LNCaP clone FGC (cell line): ENCODE measurements around the gene FOCAD.

Experiments used
- DNase-seq: peaks from one replicate; pipeline ENCODE4 v3.0.0-alpha.2; 2011; ENCODE audit warnings: low read depth
- H3K4me3 ChIP-seq: 2 replicates; pipeline ENCODE4 v1.5.1; 2011; ENCODE audit warnings: mild to moderate bottlenecking, low read depth, low read length, control low read depth
- TF ChIP-seq, protein P1 (sequence below): IDR thresholded peaks from 2 replicates; pipeline ENCODE4 v1.5.1; 2012; ENCODE audit warnings: mild to moderate bottlenecking; ENCODE audit not compliant: control insufficient read depth, insufficient read depth; ENCODE audit errors: extremely low read depth

The FOCAD gene

GRCh38 chr9:20898885-20899554, 215.0 kb downstream of the FOCAD start:
- H3K4me3 ChIP-seq: no peak overlapping the region
- TF ChIP-seq, protein P1, sequence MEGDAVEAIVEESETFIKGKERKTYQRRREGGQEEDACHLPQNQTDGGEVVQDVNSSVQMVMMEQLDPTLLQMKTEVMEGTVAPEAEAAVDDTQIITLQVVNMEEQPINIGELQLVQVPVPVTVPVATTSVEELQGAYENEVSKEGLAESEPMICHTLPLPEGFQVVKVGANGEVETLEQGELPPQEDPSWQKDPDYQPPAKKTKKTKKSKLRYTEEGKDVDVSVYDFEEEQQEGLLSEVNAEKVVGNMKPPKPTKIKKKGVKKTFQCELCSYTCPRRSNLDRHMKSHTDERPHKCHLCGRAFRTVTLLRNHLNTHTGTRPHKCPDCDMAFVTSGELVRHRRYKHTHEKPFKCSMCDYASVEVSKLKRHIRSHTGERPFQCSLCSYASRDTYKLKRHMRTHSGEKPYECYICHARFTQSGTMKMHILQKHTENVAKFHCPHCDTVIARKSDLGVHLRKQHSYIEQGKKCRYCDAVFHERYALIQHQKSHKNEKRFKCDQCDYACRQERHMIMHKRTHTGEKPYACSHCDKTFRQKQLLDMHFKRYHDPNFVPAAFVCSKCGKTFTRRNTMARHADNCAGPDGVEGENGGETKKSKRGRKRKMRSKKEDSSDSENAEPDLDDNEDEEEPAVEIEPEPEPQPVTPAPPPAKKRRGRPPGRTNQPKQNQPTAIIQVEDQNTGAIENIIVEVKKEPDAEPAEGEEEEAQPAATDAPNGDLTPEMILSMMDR: no peak
- no peak for DNase-seq

DNA sequence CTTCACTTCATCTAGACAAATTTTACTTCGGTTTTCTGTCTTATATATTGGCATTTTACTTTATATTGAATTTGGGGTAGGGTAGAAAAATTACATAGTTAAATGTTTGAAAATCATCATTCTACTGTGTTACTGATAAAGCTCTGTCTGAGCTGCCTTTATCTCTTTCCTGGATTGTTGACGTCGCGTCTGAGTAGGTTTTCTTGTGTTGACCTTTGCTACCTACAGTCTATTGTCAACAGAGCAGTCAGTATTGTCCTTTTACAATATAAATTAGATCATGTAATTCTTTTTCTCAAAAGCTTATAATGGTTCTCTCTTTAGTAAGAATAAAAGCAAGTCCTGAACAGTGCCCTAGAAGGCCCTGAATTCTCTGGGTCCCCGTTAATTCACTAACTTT, 219.2 kb downstream of the FOCAD start:
- no peak overlapping the region for H3K4me3 ChIP-seq
- no peak for DNase-seq
- TF ChIP-seq, protein P1: no peak

DNA sequence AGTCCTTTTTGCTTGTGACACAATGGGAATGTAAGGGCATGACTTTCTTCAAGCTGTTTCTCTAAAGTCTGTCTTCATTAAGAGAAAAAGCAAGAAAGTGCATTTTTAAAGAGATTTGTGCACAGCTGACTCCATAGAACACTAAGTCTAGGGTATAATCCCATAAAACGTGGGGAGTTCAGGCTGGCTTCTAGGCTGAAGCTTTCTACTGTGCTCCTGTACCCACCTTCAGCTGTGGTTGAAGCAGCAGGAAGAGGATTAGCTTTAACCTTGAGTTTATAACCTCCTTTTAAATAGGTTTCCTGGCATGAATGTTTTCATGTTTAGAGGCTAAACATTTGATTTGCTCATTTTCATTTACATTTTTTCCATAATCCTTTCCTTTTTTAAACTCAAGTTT, 220.9 kb downstream of the FOCAD start:
- DNase-seq: no peak
- no peak overlapping the region for H3K4me3 ChIP-seq
- TF ChIP-seq, protein P1: no peak

DNA sequence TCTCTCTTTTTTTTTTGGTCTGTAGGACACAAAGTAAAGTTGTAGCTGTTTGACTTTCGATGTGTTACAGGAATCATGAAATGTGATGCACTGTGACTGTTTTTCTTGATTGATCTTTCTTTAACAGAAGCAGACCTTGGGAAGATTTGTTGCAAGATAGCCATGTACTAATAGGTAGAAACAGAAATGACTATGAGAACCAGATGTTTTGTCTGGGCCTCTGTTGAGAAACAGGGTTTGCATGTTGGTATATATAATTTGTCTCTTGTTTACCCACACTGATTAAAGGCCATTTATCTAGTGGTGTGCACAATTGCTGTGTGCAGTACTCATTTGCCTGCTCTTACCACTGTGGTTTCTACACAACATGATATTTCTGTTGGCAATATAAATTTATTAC, 222.3 kb downstream of the FOCAD start:
- no peak for DNase-seq

GRCh38 chr9:20908461-20908860, 224.4 kb downstream of the FOCAD start:
- DNase-seq: no peak
- H3K4me3 ChIP-seq: no peak overlapping the region
- TF ChIP-seq, protein P1: no peak

More for the DNA sequence above, 222.3 kb downstream of the FOCAD start:
- TF ChIP-seq, protein P1: no peak
- H3K4me3 ChIP-seq: no peak overlapping the region

DNA sequence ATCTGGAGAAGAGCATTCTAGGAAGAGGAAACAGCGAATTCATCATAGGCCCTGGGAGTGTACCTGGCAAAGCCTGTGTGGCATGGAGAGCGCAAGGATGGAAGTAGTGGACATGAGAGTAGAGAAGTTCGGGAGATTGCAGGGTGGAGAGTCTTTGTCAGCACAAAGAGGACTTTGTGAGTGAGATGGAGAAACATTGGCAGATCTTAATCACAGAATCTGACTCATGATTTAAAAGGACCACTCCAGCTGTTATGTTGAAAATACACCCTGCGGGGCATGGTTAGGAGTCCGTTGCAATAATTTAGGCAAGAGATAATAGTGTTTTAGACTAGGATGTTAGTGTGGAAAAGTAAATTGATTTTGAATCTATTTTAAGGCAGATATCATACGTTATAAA, 230.5 kb downstream of the FOCAD start:
- no peak overlapping the region for H3K4me3 ChIP-seq

More for the DNA sequence above, 230.5 kb downstream of the FOCAD start:
- DNase-seq: no peak
- TF ChIP-seq, protein P1: no peak
